DOHH2 (cell line): ENCODE results near the gene OGG1.

Experiments used
- H3F3A ChIP-seq: fragments of 200-600 bp; sonication (generic), shearing (Covaris generic); 2 replicates; pipeline ENCODE4 v1.6.0; 2016; ENCODE audit warnings: antibody characterized with exemption, mild to moderate bottlenecking; ENCODE audit not compliant: control insufficient read depth, insufficient read depth
- H3K27ac ChIP-seq: fragments of 200-600 bp; sonication (generic); 2 replicates; pipeline ENCODE4 v1.5.1; 2014; ENCODE audit warnings: low read depth, mild to moderate bottlenecking, low read length, moderate library complexity
- H3K27me3 ChIP-seq: fragments of 200-600 bp; sonication (generic); 2 replicates; pipeline ENCODE4 v1.6.1; 2014; ENCODE audit warnings: mild to moderate bottlenecking, low read length, mixed read lengths; ENCODE audit not compliant: control insufficient read depth
- H3K36me3 ChIP-seq: fragments of 200-600 bp; sonication (generic); 2 replicates; pipeline ENCODE4 v1.6.1; 2014; ENCODE audit warnings: mild to moderate bottlenecking, low read length, moderate library complexity, mixed read lengths; ENCODE audit not compliant: control insufficient read depth
- H3K4me1 ChIP-seq: fragments of 200-600 bp; sonication (generic); 2 replicates; pipeline ENCODE4 v1.6.1; 2014; ENCODE audit warnings: mild to moderate bottlenecking, low read length, mixed read lengths; ENCODE audit not compliant: control insufficient read depth
- H3K4me2 ChIP-seq: fragments of 200-600 bp; sonication (generic); 2 replicates; pipeline ENCODE4 v1.6.0; 2014; ENCODE audit warnings: mild to moderate bottlenecking, low read length, moderate library complexity
- H3K4me3 ChIP-seq: fragments of 200-600 bp; sonication (generic); 2 replicates; pipeline ENCODE4 v1.5.1; 2014; ENCODE audit warnings: mild to moderate bottlenecking, low read length, mixed read lengths
- H3K79me2 ChIP-seq: fragments of 200-600 bp; sonication (generic); 2 replicates; pipeline ENCODE4 v1.6.1; 2014; ENCODE audit warnings: mild to moderate bottlenecking, low read length, mixed read lengths; ENCODE audit not compliant: control insufficient read depth
- H3K9me2 ChIP-seq: fragments of 200-600 bp; sonication (generic); replicated peaks from 2 replicates; pipeline ENCODE4 v1.6.1; 2014; ENCODE audit warnings: mild to moderate bottlenecking, low read length, mixed read lengths; ENCODE audit not compliant: control insufficient read depth
- H3K9me3 ChIP-seq: fragments of 200-600 bp; sonication (generic); 2 replicates; pipeline ENCODE4 v1.6.1; 2014; ENCODE audit warnings: antibody characterized with exemption, low read length, mixed read lengths; ENCODE audit not compliant: control insufficient read depth, insufficient read depth
- H4K20me1 ChIP-seq: fragments of 200-600 bp; sonication (generic); 2 replicates; pipeline ENCODE4 v1.6.0; 2014; ENCODE audit warnings: low read depth, mild to moderate bottlenecking, antibody characterized with exemption, low read length, moderate library complexity; ENCODE audit not compliant: control insufficient read depth, insufficient read depth
- CTCF ChIP-seq: fragments of 200-600 bp; sonication (generic); IDR thresholded peaks from one replicate; pipeline ENCODE4 v1.5.1; 2014; ENCODE audit warnings: antibody characterized with exemption, mild to moderate bottlenecking, low read depth, low read length; ENCODE audit not compliant: poor library complexity, severe bottlenecking
- EZH2phosphoT487 ChIP-seq: fragments of 200-600 bp; sonication (generic); IDR thresholded peaks from 2 replicates; pipeline ENCODE4 v1.6.1; 2017; ENCODE audit warnings: borderline replicate concordance, mild to moderate bottlenecking, antibody characterized with exemption, low read length, moderate library complexity, mixed read lengths

OGG1 gene

DNA sequence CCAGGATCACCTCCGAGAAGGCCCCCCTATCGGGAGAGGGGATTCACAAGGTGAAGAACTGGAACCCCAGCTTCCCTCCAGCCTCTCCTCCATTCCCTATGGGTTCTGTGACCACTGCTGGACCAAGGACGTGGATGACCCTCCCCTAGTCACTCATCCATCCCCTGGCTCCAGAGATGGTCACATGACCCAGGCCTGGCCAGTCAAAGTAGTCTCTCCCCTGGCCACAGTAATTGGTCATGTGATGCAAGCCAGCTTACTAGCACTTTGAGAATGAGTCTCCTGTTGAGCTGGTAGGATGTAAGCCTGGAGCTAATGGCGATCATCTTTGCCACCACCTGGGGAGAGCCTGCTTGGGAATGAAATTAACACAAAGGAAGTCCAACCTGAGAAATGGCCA is 16.1 kb downstream of the OGG1 start:
- Histone ChIP-seq H3K9me3 (no peaks in the 10 kb centered on the region), H3K27me3 (peaks cover 11% of the 10 kb centered on the region), H3K27ac (no peak overlapping the region), H3K4me2 (no peak overlapping the region), H3K79me2 (no peaks in the 10 kb centered on the region), H3K9me2 (no peaks in the 10 kb centered on the region), H3K4me1 (peaks cover 27% of the 10 kb centered on the region), H3K4me3 (no peak overlapping the region), H3F3A (no peaks in the 10 kb centered on the region; the same call in 1 of the 2 replicates), H4K20me1 (no peaks in the 10 kb centered on the region), H3K36me3 (no peaks in the 10 kb centered on the region)
- TF ChIP-seq CTCF, result no peak
- no peak for TF ChIP-seq EZH2phosphoT487

- H3F3A ChIP-seq, result no peaks in the 10 kb centered on the region
- peaks cover 11% of the 10 kb centered on the region for H3K27me3 ChIP-seq
- H3K4me1 ChIP-seq, result peaks cover 27% of the 10 kb centered on the region
- H3K4me2 ChIP-seq, result no peak overlapping the region
- no peaks in the 10 kb centered on the region for H3K36me3 ChIP-seq
- H4K20me1 ChIP-seq, result no peaks in the 10 kb centered on the region
- no peak for TF ChIP-seq CTCF
- TF ChIP-seq EZH2phosphoT487, result no peak
- H3K79me2 ChIP-seq, result no peaks in the 10 kb centered on the region
- no peak overlapping the region for H3K4me3 ChIP-seq
- H3K9me3 ChIP-seq, result no peaks in the 10 kb centered on the region
- H3K27ac ChIP-seq, result no peak overlapping the region
- H3K9me2 ChIP-seq, result no peaks in the 10 kb centered on the region
These were observed 17.7 kb downstream of the OGG1 start for GRCh38 chr3:9767418-9767817.

DNA sequence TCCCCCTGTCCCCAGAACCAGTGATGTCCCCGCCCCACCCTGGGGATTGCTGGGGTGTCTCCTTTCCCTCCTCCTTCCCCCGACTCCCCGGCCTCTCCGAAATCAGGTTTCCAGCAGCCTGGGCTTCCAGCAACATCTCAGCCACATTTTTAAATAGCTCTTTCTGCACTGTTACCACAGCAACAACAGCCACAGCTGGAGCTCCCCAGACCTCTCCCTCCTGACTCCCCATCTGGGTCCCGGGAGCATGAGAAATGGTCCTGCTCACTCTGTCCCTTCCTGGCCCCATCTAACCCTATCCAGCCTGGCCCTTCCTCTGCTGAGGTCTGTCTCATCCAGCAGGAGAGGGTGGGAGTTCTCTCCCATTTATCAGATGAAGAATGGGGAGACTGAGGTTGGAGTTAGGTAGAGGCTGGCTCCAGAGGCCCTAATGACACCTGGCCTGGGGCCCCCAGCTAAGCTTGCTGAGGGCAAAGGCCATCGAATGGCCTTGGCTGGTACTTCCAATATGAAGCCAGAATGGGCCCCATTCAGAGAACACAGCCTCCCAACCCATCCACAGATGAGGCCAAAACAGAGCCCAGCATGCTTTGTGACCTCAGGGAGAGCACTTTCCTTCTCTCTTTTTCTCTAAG is 18.5 kb downstream of the OGG1 start:
- TF ChIP-seq EZH2phosphoT487 (no peak), CTCF (no peak)
- no peak overlapping the region; the same call in 1 of the 2 replicates for H3K4me3 ChIP-seq

More for the DNA sequence above, 18.5 kb downstream of the OGG1 start:
- Histone ChIP-seq H3K27me3 (peaks cover 11% of the 10 kb centered on the region), H3K27ac (no peak overlapping the region), H3K9me2 (no peaks in the 10 kb centered on the region), H3F3A (no peaks in the 10 kb centered on the region), H3K4me1 (peaks cover 27% of the 10 kb centered on the region), H3K36me3 (no peaks in the 10 kb centered on the region), H4K20me1 (no peaks in the 10 kb centered on the region), H3K79me2 (no peaks in the 10 kb centered on the region), H3K9me3 (no peaks in the 10 kb centered on the region), H3K4me2 (peak overlapping the region; percentile 70; the same call in 1 of the 2 replicates)
